ENCODE results near the gene PNMA6E.

PNMA6E gene

GRCh38 chrX:153401133-153401764 is at the start of gene PNMA6E:
Gene PNMA6E, minus strand, starts transcription at chrX:153401350. Its CDS starts 2,501 bp downstream, at chrX:153398849.
- DNase-seq: no peak

GRCh38 chrX:153450949-153451277 is 49.8 kb upstream of the PNMA6E start:
- no peak for DNase-seq

GRCh38 chrX:153450114-153450948 is 49.2 kb upstream of the PNMA6E start:
- no peak for DNase-seq

GRCh38 chrX:153449368-153450113 is 48.4 kb upstream of the PNMA6E start:
- no peak for DNase-seq

GRCh38 chrX:153448556-153449367 is 47.6 kb upstream of the PNMA6E start:
- DNase-seq: no peak

GRCh38 chrX:153447581-153447960 is 46.4 kb upstream of the PNMA6E start:
- no peak for DNase-seq

- no peak for DNase-seq
Measured at GRCh38 chrX:153446950-153447580, 45.9 kb upstream of the PNMA6E start.

- no peak for DNase-seq
Measured at GRCh38 chrX:153446636-153446936, 45.4 kb upstream of the PNMA6E start.

GRCh38 chrX:153445856-153446635 is 44.9 kb upstream of the PNMA6E start, which contains the start of gene TREX2:
Gene TREX2, minus strand, starts transcription at chrX:153446056. Its CDS starts 626 bp downstream, at chrX:153445430.
- DNase-seq: no peak

GRCh38 chrX:153445106-153445855 is 44.1 kb upstream of the PNMA6E start:
- no peak for DNase-seq

GRCh38 chrX:153444333-153445011 is 43.3 kb upstream of the PNMA6E start:
- no peak for DNase-seq

GRCh38 chrX:153443476-153444332 is 42.6 kb upstream of the PNMA6E start:
- DNase-seq: no peak

- no peak for DNase-seq
Measured at GRCh38 chrX:153442463-153442862, 41.3 kb upstream of the PNMA6E start.

GRCh38 chrX:153441981-153442380 is 40.8 kb upstream of the PNMA6E start:
- no peak for DNase-seq

GRCh38 chrX:153441296-153441695 is 40.1 kb upstream of the PNMA6E start:
- DNase-seq: no peak

- DNase-seq: no peak
Measured at GRCh38 chrX:153440556-153441135, 39.5 kb upstream of the PNMA6E start.

GRCh38 chrX:153439977-153440376 is 38.8 kb upstream of the PNMA6E start:
- no peak for DNase-seq

GRCh38 chrX:153438532-153438931 is 37.4 kb upstream of the PNMA6E start:
- no peak for DNase-seq

GRCh38 chrX:153435845-153436244 is 34.7 kb upstream of the PNMA6E start:
- DNase-seq: no peak

Measured in NCI-H2081 treated with DMSO at 0.1 percent for 48 hours (cell line).